Measurements from ENCODE around the gene DISP1. TPM values are rescaled to one million over a fixed set of nuclear protein-coding genes. Genes with fewer than 3 reads are reported as not detected.

The DISP1 gene
- 4.0 and 4.9 TPM in 2 replicates for total RNA-seq

GRCh38 chr1:222814536-222815439 is at the start of gene DISP1:
TSS of gene DISP1 (plus strand) at chr1:222815039. CDS start at chr1:222942824, 127,785 bp downstream.

Other genes with a start within 250 kb of the DISP1 start
- gene TAF1A, start 225.1 kb upstream of the DISP1 start, total RNA-seq = 3.5 and 5.4 TPM in 2 replicates
- gene MIA3, start 196.9 kb upstream of the DISP1 start, total RNA-seq = 22.8 and 32.7 TPM in 2 replicates
- gene AIDA, start 102.5 kb upstream of the DISP1 start, total RNA-seq = 50.1 and 63.2 TPM in 2 replicates
- gene BROX, start 102.5 kb upstream of the DISP1 start, total RNA-seq = 34.1 and 35.8 TPM in 2 replicates
- gene FAM177B, start 77.8 kb upstream of the DISP1 start, total RNA-seq = not detected in 2 replicates